HepG2 (cell line): ENCODE data around the gene NDUFV1. TPM values are rescaled to one million over a fixed set of nuclear protein-coding genes. Genes with fewer than 3 reads are reported as not detected.

Source experiments
- ARID3A ChIP-seq: IDR thresholded peaks from 2 replicates; pipeline ENCODE4 v1.6.1; 2012; ENCODE audit warnings: low read depth, low read length, improper control_type of control experiment
- ATF2 ChIP-seq: sonication (generic); formaldehyde crosslinking; IDR thresholded peaks from 2 replicates; pipeline ENCODE4 v1.4.0; 2020; ENCODE audit warnings: missing genetic modification reagents
- CBX1 ChIP-seq: IDR thresholded peaks from one replicate; pipeline ENCODE4 v1.6.1; 2016; ENCODE audit warnings: antibody characterized with exemption, low read depth
- DNMT1 ChIP-seq: sonication (generic); formaldehyde crosslinking; IDR thresholded peaks from 2 replicates; pipeline ENCODE4 v1.5.1; 2020; ENCODE audit warnings: mild to moderate bottlenecking, missing genetic modification reagents
- HNF4A ChIP-seq: sonication (generic); formaldehyde crosslinking; IDR thresholded peaks from 2 replicates; pipeline ENCODE4 v1.4.0; 2020; ENCODE audit warnings: missing genetic modification reagents
- HOXA3 ChIP-seq: sonication (generic); formaldehyde crosslinking; IDR thresholded peaks from 2 replicates; pipeline ENCODE4 v1.5.0; 2020; ENCODE audit warnings: missing genetic modification reagents
- JARID2 ChIP-seq: sonication (generic); formaldehyde crosslinking; IDR thresholded peaks from 2 replicates; pipeline ENCODE4 v1.8.1; 2023; ENCODE audit warnings: missing genetic modification reagents, inconsistent platforms; ENCODE audit not compliant: insufficient replicate concordance
- MLXIP ChIP-seq: sonication (generic); formaldehyde crosslinking; IDR thresholded peaks from 2 replicates; pipeline ENCODE4 v1.9.0; 2021; ENCODE audit warnings: missing genetic modification reagents, borderline replicate concordance
- NKX3-1 ChIP-seq: sonication (generic); formaldehyde crosslinking; IDR thresholded peaks from 2 replicates; pipeline ENCODE4 v1.5.0; 2020; ENCODE audit warnings: missing genetic modification reagents
- RCOR2 ChIP-seq: IDR thresholded peaks from 2 replicates; pipeline ENCODE4 v1.6.1; 2016; ENCODE audit warnings: missing biosample characterization, missing genetic modification reagents
- RFX5 ChIP-seq: IDR thresholded peaks from 2 replicates; pipeline ENCODE4 v1.6.1; 2011; ENCODE audit warnings: low read depth, low read length, improper control_type of control experiment
- TFDP1 ChIP-seq: IDR thresholded peaks from 2 replicates; pipeline ENCODE4 v1.6.1; 2016; ENCODE audit warnings: missing compliant biosample characterization, missing genetic modification reagents, borderline replicate concordance
- ZNF205 ChIP-seq: IDR thresholded peaks from 2 replicates; pipeline ENCODE4 v1.6.1; 2018; ENCODE audit warnings: missing biosample characterization, missing genetic modification reagents
- ZNF563 ChIP-seq: sonication (generic); formaldehyde crosslinking; IDR thresholded peaks from 2 replicates; pipeline ENCODE4 v1.8.0; 2022; ENCODE audit warnings: mild to moderate bottlenecking, moderate library complexity, missing genetic modification reagents
- ZNF724P ChIP-seq: sonication (generic); formaldehyde crosslinking; IDR thresholded peaks from 2 replicates; pipeline ENCODE4 v1.8.0; 2022; ENCODE audit warnings: missing genetic modification reagents, borderline replicate concordance
- ZNF75D ChIP-seq: sonication (generic); formaldehyde crosslinking; IDR thresholded peaks from 2 replicates; pipeline ENCODE4 v1.8.1; 2023; ENCODE audit warnings: missing genetic modification reagents, mild to moderate bottlenecking, borderline replicate concordance
- ZNF777 ChIP-seq: sonication (generic); formaldehyde crosslinking; IDR thresholded peaks from 2 replicates; pipeline ENCODE4 v1.4.0; 2020; ENCODE audit warnings: missing genetic modification reagents
- ZNF781 ChIP-seq: sonication (generic); formaldehyde crosslinking; IDR thresholded peaks from 2 replicates; pipeline ENCODE4 v1.5.1; 2020; ENCODE audit warnings: borderline replicate concordance, mild to moderate bottlenecking, missing genetic modification reagents; ENCODE audit errors: not compliant biosample characterization
- ZNF784 ChIP-seq: sonication (generic); formaldehyde crosslinking; IDR thresholded peaks from 2 replicates; pipeline ENCODE4 v1.5.1; 2020; ENCODE audit warnings: missing genetic modification reagents, mild to moderate bottlenecking, borderline replicate concordance
- polyA plus RNA-seq, 8 experiments: library from polyadenylated mRNA; depleted of rRNA in 3 of 8; stranded (reverse) in 7 of 8; unstranded in 1 of 8; fragments of >200 nt; fragmentation: Illumina TruSeq in 4 of 8; extraction: Trizol in 4 of 8; gene quantifications; 2 replicates each; pipeline versions ENCODE4 v1.2.1 to v1.2.3, GENCODE V29; 2011 to 2016; ENCODE audit warnings: low read depth in 4 of 8, missing spikeins in 1 of 8, mixed read lengths in 1 of 8; ENCODE audit not compliant: insufficient read depth in 1 of 8
- total RNA-seq, 5 experiments: library from RNA; depleted of rRNA; stranded (reverse); fragments of >200 nt; fragmentation: Illumina TruSeq; extraction: Trizol; gene quantifications; 2 replicates each; pipeline ENCODE4 v1.2.3, GENCODE V29; 2016; ENCODE audit warnings: low read depth in 1 of 5

Gene NDUFV1
- total and polyA plus RNA-seq, 2 of the 13 experiments (the other 11 are each of a cell fraction or from before 2014, with no cell fraction given), result 88.9 to 137 TPM

- TF ChIP-seq ZNF724P (no peak), TFDP1 (CRISPR knock-in tag) (peak; percentile 94), RCOR2 (CRISPR knock-in tag) (peak; percentile 69), ZNF75D (CRISPR knock-in tag) (no peak), NKX3-1 (peak; percentile 65; the same call in 1 of the 2 replicates), ZNF781 (CRISPR knock-in tag) (no peak), MLXIP (CRISPR knock-in tag) (0 out of 2 replicates have a peak, but pooled peaks have one; percentile 46), ZNF563 (CRISPR knock-in tag) (peak; percentile 74; the same call in 1 of the 2 replicates), ATF2 (CRISPR knock-in tag) (peak; percentile 68; the same call in 1 of the 2 replicates), ZNF205 (CRISPR knock-in tag) (peak; percentile 64; the same call in 1 of the 2 replicates), JARID2 (CRISPR knock-in tag) (peak; percentile 79), ZNF777 (CRISPR knock-in tag) (peak; percentile 89), CBX1 (peak; percentile 77), ZNF784 (CRISPR knock-in tag) (peak; percentile 62; the same call in 1 of the 2 replicates), HOXA3 (CRISPR knock-in tag) (peak; percentile 57), ARID3A (no peak), RFX5 (no peak), HNF4A (CRISPR knock-in tag) (peak; percentile 38; the same call in 1 of the 2 replicates), DNMT1 (CRISPR knock-in tag) (no peak)
Measured at GRCh38 chr11:67629386-67630227, 22.9 kb downstream of the NDUFV1 start, which contains the start of gene NUDT8 (continued).
